Stimulated activated CD8-positive, alpha-beta memory T cell treated with anti-CD3 and anti-CD28 coated beads, Interleukin-12 subunit alpha, Interleukin-12 subunit beta, amount 100 ng/mL, for 1 hour (primary cell): ENCODE results near the gene LGALS1.

ENCODE experiments used
- DNase-seq: peaks from one replicate; pipeline ENCODE4 v3.0.0-alpha.2; 2020; ENCODE audit warnings: low read depth

Gene LGALS1

DNA sequence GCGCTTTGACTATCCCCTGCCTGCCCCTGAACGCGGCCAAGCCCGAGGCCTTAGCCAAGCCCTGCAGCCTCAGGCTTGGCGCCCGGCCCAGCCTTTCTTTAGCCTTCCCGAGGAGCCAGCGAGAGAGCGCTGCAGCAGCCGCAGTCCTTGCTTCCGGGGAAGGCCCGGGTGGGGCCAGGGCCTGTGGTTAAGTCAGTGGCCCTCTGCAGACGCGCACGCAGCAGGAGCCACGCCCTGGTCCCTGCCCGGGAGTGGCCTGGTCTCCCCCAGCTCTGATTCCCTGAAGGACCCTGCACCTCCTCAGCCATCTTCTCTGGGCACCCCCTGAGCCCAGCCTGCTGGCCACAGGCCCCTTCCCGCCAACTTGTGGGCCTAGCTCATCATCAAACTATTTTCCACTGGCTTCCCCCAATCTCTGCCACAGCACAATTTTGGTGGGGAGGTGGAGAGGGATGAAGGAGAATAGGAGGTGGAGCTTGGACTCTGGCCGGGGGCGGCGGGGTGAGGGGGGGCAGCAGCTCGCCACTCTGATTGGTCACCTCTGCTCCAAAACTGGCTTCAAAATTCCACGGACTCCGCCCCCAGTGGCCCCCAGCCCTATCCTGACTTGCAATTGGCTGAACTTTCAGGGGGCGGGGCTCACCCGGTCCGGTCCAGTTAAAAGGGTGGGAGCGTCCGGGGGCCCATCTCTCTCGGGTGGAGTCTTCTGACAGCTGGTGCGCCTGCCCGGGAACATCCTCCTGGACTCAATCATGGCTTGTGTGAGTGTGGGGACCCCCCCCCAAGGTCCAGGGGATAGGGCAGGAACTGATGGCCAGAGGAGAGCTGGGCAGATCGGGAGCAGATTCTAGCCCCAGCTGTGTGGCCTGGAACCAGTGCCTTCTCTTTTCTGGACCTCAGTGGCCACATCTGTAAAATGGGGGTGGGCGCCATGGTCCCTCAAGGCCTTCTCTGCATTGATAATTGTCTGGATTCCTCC is at the start of gene LGALS1:
Gene LGALS1, plus strand, starts transcription at position 686 of the 979 bp plus-strand sequence. Its CDS starts 67 bp downstream, at position 753.
- peak; percentile 44 for DNase-seq

DNA sequence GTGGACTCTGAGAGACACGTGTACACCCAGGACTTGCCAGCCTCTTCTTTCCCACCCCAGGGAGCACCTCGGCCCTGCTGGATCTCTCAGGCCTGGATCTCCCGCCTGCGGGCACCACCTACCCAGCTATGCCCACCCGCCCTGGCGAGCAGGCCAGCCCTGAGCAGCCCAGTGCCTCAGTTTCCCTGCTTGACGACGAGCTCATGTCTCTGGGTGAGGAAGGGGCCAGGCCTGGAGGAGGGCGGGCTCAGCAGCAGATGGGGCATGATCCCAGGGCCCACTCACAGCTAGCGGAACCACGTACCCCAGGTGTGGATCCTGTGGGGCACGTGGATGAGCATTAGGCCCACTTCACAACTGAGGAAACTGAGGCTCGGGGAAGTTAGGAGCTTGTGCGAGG is 49.7 kb upstream of the LGALS1 start:
- DNase-seq: no peak

DNA sequence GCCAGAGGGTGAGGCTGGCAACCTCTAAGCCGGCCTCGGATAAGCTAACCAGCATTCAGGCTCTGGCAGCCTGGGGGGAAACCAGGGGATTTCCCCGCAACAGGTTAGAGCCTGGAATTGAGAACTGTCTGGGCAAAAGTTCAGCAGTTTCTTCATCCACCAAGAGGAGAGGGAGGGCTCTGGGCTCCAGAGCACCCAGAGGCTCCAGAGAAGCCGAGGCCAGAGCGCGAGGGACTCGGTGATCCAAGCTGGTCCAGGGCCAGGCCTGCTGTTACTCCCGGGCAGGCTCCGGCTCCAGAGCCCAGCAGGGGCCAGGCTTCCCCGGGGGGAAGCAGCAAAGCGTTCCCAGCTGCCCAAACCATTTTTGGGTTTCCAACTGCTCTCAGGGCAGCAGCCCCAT is 49.3 kb upstream of the LGALS1 start:
- DNase-seq: no peak

DNA sequence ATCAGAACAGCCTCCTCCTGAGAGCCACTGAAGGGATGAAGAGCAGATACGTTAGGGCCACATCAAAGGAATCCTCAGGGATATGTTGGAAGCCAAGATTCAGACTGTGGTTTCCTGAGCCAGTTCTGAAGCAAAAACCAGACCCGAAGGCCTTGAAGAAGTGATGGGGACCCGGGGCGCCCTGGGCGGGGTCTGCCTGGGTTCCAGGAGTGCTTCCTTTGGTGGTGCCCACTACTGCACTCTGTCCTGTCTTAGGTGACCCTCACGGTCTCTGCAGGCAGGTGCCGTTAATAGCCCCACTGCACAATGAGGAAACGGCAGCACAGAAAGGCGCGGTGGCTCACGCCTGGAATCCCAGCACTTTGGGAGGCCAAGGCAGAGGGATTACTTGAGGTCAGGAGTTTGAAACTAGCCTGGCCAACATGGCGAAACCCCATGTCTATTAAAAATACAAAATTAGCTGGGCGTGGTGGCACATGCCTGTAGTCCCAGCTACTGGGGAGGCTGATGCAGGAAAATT is 48.8 kb upstream of the LGALS1 start:
- DNase-seq: no peak

DNA sequence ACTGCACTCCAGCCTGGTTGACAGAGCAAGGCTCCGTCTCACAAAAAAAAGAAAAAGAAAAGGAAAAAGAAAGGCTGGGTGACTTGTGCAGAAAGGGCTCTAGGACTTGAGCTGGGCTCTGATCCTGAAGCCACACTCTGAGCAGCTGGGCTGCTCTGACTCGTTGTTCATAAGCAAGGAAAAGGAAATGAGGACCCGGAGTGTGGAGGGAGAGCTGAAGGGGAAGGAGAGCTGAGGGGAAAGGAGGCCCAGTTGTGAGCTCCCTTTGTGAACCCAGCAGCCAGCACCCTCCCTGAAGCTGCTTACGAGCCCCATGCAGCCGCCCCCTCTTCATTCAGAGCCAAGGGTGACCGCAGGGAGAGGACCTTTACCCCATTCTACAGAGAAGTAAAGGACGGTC is 48.3 kb upstream of the LGALS1 start:
- no peak for DNase-seq

DNA sequence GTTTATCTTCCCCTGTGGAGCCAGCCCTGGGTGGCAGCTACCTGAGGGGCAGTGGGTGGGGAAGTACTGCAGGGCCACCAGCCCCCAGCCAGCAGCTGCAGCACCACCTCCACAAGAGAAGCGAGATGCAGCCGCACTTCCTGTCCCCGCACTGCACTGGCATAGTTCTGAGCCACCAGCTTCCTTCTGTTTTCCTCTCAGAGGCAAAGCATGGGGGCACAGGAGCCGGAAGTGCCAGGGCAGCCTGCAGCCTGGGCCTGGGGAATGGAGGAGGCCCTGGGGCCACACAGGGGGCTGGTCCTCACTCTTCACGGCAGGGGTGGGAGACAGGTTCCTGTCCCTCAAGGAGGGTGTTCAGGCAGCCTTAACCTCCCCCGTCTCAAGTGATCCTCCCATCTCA is 47.9 kb upstream of the LGALS1 start:
- DNase-seq: no peak

DNA sequence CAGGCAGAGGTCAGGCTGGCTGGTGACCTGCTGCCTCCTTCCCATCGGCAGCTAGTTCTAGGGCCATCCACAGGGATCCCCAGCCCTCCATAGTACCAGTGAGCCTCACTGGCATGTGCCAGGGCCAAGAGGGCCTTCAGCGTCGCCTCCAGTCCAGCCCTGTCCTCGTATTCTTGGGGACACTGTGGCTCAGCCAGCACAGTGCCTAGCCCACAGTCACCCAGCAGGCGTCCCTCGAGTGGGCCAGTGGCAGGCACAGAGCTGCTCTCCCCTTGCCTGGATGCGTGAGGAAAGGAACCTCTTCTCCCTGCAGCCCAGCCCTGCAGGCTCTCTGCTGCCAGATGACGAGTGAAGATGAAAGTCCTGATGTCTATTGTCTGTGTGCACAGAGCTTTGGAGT is 46.6 kb upstream of the LGALS1 start:
- DNase-seq: no peak

DNA sequence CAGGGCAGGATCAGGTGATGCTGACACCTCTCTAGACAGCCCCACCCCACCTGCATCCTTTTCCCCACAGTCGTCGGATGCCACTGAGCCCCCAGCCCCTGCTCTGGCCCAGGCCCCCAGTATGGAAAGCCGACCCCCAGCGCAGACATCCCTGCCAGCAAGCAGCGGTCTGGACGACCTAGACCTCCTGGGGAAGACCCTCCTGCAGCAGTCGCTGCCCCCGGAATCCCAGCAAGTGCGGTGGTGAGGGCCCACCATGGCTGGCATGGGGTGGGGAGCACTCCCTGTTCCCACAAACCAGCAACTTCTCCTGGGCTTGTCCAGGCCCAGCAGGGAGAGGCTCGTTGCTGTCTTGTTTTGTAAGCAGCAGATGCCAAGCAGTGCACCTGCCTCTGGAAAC is 45.5 kb upstream of the LGALS1 start:
- no peak for DNase-seq

DNA sequence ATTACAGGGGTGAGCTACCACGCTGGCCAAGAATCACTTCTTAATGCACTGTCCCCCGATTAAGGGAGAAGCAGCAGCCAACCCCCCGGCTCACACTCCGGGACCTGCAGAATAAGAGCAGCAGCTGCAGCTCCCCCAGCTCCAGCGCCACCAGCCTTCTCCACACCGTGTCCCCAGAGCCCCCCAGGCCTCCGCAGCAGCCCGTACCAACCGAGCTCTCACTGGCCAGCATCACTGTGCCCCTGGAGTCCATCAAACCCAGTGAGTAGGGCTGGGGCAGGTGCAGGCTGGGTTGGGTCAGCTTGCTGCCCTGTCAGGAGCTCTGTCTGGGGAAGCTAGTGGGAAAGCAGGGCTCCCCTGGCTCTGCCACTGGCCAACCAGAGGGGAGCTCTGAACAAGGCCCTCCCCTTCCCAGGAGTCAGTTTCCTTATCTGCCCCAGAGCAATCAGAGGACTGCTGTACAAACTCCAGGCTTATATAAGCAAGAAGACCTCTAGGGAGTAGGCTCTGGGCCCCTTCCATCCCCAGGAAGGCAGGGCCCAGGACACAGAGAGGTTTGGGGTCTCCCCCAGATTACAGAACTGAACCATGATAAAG is 44.5 kb upstream of the LGALS1 start:
- no peak for DNase-seq

DNA sequence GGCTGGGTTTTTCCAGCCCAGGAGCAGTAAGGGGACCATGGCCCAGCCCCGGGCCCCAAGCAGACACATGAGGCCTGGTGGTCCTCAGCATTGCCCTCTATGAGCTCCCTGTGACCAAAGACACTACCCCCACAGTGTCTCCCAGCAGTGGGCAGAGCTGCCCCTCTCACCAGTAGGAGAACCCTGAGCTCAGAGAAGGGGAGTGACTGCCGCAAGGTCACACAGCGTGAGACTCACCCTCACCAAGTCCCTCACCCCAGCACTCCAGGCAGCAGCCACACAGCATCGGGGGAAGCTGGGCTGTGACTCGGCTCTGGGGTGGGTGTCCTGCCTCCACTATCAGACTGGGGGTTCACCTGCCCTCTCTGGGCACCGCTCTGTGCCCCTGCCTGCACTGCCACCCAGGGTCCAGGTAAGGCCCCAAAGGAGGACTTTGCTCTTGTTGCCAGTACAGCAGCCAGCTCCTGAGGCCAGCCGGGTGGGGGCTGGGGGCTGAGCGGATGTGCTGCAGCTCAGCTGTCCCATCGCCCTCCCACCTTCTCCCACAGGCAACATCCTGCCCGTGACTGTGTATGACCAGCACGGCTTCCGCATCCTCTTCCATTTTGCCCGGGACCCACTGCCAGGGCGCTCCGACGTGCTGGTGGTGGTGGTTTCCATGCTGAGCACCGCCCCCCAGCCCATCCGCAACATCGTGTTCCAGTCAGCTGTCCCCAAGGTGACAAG is 43.8 kb upstream of the LGALS1 start:
- no peak for DNase-seq

DNA sequence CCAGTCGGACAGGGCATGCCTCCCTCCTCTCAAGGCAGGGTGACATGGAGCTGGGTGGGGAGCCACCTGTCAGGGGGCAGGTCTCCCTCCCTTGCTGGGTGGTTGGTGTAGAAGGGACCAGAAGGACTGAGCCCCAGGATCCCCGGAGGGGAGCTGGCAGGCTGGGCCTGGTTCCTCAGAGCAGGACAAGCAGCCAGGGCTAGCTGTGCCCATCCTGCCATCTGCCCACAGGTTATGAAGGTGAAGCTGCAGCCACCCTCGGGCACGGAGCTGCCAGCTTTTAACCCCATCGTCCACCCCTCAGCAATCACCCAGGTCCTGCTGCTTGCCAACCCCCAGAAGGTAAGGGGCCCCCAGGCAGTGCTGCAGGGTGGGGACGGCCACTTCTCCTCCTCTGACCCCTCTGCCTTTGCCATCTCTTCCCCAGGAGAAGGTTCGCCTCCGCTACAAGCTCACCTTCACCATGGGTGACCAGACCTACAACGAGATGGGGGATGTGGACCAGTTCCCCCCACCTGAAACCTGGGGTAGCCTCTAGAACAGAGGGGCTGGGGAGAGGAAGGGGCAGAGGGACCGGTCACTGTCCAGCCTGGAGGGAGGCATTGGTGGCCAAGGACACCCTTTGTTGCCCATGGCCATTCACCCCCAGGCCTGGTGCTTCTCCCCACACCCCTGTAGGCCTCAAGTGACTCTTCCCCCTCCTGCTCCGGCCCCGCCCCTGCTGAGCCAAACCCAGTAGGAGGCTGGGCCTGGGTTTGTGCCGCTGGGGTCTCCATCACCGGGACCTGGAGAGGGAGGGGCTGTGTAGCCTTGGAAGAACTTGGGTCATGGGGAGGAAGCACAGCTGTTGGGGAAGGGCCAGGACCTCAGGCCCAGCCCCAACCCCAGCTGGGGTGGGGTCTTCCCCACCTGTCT is 43.0 kb upstream of the LGALS1 start:
- DNase-seq: no peak

DNA sequence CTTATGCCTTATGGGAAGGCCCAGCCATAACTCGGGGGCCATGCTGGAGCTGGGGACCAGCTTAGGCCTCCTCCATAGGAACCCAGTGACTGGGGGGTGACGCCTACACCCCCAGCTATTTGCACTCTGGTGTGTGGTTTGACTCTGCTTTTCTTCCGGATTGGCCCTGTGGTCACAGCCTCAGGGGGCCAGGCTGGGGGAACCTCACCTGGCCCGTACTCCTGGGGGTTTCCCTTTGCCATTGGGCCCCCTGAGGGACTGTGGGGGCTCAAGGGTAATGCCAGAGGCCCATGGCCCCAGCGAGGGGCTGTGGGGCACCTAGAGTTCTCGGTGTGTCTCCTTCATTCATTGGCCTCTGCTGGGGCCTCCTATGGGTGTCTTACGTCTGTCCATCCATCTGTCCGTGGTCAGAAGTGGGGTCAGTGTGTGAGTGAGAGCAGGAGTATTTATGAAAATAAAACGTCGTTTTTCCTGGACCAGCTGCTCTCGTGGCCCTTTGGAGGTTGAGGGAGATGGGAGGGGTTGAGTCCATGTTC is 42.3 kb upstream of the LGALS1 start:
- DNase-seq: no peak

DNA sequence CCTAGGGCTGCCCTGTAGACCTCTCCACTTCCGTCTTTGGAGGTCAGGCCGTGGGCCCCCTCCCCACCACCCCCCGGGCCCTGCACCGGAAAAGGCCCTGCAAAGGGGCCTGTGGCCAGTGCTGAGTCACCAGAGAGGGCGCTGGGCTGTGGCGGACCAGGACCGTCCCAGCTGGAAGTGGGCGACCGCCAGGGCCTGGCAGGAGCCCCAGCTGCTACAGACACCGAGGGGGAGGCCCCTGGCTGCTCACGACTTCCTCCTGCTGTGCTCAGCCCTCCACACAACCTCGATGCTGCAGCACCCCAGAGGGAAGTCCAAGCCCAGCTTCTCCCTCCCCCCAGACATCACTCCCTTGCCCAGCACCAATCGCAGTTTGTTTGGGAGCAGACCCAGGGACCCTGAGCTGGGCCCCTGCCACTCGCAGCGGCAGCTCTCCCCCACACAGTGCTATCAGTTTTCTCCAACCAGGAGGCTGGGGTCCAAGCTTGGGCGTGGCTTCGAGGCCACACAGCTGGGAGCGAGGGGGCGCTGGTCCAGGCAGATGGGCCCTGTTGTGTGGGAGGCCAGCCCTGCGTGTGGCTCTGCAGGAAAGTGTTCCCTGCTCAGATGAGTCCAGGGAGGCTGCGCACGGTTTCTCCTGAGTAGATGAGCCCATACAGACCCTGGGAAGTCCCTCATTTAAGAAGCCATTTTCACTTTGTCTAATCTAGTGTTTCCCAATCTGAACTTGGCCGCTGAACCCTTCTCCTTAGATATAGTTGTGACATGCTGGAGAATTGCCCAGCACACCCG is 41.6 kb upstream of the LGALS1 start:
- peak; percentile 41 for DNase-seq

DNA sequence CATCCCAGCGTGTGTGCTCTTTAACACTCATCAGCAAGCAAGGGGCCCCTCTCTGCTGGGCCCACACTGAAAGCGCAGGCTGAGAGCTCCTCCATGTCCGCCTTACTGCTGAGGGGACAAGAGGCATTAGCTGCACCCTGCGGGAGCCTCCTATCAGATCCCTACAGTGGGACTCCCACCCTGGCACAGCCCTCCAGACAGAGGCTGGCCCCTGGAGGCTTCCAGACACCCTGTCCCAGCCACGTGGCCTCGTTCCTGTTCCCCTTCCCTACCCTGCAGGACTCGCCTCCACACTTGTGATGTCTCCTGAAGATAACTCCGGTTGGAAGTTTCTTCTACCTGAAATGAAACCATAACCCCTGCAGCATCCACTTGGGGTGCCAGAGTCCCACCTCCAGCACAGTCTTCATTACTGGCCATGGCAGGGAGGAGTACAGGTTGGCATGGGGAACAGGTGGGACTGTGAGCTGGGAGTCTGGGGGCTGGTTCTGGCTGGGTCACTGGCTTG is 41.0 kb upstream of the LGALS1 start:
- DNase-seq: no peak

DNA sequence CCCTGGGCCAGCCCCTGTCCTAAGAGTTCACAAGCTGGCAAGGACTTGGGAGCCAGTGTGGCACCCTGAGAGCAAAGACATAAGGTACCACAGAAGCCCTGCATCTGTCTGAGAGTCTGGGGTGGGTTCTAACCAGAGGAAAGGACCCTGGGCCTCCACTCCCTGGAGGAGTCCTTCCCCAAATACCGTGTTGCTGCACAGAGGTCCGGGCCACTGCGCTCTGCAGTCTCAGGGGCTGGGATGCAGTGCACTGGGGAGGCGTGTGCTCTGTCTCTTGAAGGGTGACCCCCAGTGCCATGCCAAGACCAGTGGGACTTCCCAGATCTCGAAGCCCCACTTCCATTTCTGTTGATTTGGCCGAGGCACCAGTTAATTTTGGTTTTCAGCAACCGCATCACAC is 40.3 kb upstream of the LGALS1 start:
- no peak for DNase-seq

DNA sequence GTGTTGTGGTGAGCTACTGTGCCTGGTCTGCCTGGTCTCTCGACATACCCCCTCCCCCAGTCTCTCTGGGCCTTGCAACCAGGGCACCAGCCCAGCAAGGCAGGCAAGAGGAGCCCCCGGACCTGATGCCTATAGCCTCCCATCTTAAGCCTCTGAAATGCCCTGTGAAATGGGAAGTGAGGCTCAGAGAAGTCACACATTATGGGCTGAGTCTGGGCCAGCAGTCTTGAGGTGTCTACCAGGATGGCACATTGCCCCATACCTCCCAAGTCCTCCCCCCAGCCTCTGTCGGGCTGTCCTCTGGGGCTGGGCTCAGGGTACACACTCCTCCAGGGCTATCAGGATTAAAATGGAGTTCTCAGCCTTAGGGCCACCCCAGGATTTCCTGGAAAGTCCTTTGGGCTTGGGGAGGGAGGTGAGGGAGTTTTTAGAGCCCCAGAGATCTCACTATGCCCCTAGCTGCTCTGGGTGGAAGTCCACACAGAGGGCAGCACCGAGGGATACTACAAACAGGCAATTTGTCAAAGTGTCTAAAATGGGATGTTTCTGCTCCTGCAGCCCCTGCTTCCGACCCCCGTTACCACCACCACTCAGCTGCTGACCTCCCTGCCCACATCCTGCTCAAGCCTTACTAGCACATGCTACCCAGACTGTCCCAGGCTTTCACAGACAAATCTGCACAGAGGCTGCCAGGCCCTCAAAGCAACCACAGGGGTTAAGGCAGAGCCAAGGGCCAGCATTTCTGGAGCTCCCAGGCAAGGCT is 39.1 kb upstream of the LGALS1 start:
- no peak for DNase-seq

DNA sequence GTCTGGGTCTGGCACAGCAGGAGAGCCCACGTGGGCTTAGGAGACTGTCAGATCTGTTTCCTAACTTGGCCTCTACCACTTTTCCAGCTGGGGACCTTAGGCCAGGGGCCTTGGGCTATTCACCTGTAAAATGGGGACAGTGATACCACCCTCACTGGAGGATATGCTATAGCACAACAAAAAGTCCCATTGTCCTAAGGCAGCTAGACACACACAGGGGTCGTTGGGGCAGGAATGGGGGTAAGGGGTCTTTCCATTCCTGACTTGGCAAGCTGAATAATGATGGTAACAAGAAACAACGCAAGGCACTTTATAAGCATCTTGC is 38.5 kb upstream of the LGALS1 start:
- DNase-seq: no peak

DNA sequence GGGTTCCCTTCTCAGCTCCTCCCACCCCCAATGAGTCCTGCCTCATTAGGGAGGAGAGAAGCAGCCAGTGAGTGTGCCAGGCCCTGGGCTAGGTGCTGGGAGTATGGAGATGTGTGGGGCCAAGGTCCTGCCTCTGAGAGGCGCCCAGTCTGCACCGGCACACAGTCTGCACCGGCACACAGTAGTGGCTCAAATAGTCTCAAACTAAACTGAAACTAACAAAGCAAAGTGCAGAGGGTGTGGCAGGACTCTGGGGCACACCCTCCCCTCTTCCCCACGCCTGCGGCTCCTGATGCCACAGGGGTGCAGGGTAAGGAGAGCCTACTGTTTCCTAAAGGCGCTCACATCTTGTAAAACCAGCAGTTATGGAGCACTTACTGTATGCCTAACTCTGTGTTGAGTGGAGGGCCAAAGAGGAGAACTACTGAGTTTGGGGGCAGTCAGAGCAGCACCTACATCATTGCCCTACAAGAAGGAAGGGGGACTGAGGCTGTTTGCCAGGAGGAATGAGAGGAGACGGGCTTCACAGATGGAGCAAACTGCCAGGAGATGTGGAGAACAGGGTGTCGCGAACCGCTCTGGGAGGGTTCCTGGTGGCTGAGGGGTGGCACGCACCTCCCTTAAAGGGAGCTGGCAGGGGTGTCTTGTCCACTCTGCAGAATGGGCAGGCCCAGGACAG is 36.9 kb upstream of the LGALS1 start:
- no peak for DNase-seq
